Glomerular endothelial cell (primary cell): ENCODE measurements around the gene ADORA1. TPM values are rescaled to one million over a fixed set of nuclear protein-coding genes. Genes with fewer than 3 reads are reported as not detected.

Source experiments
- DNase-seq: peaks from one replicate; pipeline ENCODE4 v3.0.0-alpha.2; 2011; ENCODE audit warnings: low read depth, low spot score; ENCODE audit errors: extremely low read depth
- total RNA-seq: library from RNA; depleted of rRNA; stranded (reverse); fragments of >200 nt; gene quantifications from 2 replicates; pipeline ENCODE4 v1.2.3, GENCODE V29; 2015

ADORA1 gene
- total RNA-seq, 1 donor from 2014 or later: not detected

GRCh38 chr1:203170625-203171330 is 43.3 kb downstream of the ADORA1 start:
- no peak for DNase-seq

GRCh38 chr1:203171341-203172183 is 44.0 kb downstream of the ADORA1 start:
- no peak for DNase-seq

DNA sequence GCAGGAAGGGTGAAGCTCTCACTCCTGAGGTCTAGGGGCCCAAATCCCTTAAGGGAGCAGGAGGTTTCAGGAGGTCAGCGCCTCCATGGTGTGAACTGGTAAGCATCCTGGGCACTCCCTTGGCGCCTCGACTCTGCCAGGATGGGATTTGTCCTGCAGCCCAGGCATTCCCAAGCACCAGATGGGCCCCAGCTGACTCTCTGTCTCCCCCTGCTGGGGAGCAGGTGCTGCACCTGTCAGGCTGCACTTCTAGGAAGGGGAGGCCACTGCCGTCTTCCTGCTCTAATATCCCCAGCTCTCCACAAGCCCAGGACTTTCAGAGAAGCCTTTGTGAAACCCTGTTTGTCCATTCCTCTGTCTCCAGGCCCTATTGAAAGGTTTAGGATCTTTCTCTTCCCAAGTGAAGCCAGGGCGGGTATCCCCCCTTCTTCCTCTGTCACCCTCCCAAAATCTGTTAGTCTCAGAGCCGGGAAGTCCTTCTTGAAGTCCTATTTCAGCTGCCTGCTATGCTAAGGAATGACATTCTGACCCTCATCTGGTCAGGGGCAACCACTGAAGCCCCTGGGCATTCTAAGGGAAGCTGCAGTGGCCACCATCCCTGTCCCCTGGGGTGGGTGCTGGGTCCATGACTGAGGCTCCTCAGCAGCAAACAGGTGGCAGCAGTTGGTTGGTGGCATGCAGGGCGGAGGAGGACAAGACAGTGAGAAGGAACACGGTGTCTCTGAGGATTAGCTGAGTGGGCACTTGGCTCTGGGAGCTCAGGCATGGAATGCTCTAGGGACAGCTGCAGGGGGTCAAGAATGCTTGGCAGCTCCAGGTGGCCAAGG is 44.9 kb downstream of the ADORA1 start:
- DNase-seq: peak; percentile 10

DNA sequence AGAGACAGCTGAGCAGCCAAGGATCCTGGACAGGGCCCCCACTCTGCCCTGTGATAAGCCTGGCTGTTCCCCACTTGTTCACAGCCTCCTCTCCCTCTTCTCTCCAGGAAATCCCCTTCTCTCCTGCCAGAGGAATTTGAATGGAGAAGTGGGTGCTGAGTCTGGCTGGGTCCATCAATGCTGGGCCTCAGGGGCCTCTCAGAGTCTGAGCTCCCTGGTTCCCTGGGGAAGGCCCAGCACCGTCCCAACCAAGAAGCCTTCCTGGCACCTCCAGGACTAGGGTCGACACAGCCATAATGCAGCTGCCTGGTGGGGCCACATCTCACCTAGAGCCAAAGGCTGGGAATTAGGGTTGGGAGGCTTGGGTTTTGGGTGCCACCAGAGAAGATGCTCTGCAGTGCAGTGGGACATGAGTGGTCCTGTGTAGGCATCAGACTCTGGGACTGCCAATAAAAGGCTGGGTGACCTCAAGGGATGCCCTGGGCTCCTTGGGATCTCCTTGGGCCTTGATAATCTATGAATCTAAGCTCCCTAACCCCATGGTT is 45.6 kb downstream of the ADORA1 start:
- no peak for DNase-seq

- no peak for DNase-seq
Observed at GRCh38 chr1:203173566-203173965, 46.0 kb downstream of the ADORA1 start.

GRCh38 chr1:203174324-203174985 is 46.9 kb downstream of the ADORA1 start:
- no peak for DNase-seq

- no peak for DNase-seq
Observed at GRCh38 chr1:203175237-203175826, 47.8 kb downstream of the ADORA1 start, which contains the start of gene MYBPH. TSS of gene MYBPH (minus strand) at chr1:203175826. CDS start at chr1:203175755, 71 bp downstream.

DNA sequence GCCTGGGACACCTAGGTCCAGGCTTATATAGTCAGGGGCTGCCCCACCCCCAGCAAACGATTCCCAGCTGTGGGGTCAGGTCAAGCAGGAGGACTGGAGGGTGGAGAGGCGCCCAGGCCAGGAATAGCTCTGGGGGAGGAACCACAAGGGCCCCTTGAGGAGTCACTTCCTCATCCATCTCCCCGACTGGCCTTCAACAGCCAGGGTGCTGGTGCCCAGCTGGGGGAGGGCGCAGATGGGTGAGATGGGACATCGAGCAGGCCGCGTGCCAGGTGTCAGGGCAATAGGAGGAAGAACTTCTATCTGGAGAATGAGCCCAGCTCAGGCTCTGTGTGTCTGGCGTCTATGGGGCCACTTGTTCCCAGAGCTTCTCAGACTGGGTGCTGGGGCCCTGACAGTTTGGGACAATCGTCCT is 48.3 kb downstream of the ADORA1 start:
- no peak for DNase-seq

DNA sequence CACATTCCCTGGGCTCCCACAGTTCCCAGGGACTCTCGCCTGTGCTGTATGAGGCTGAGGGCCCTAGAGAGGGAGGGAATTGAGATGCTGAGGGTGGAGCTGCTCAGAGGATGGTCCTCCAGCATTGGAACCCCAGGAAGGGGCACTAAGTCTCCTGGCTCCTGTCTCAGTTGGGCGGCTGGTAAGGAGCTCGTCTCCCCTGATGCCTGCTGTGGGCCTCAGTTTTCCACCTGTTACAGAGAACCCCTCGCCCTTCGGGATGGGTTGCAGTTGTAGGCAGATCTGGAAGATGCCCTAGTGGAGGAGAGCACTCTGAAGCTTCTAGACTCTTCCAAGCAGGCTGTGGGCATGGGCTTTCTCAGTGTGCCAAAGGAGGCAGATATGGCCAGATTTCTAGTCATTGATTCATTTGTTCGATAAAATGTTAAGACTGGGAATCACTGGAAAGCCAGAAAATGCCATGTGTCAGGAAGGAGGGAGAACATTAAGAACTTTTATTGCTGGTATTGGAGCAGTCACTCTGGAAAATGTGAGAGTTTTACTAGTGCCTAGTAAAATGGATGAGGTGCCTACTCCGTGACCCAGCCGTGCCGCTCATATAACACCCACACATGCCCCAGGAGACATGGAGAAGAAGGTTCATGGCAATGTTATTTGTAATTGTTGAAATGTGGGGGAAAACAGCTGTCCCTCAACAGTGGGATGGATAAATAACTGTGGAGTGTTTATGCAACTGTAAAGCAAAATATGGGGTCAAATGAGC is 48.9 kb downstream of the ADORA1 start:
- no peak for DNase-seq

- no peak for DNase-seq
Observed at GRCh38 chr1:203177036-203177405, 49.5 kb downstream of the ADORA1 start.

GRCh38 chr1:203177470-203178039 is 50.0 kb downstream of the ADORA1 start:
- DNase-seq: no peak

DNA sequence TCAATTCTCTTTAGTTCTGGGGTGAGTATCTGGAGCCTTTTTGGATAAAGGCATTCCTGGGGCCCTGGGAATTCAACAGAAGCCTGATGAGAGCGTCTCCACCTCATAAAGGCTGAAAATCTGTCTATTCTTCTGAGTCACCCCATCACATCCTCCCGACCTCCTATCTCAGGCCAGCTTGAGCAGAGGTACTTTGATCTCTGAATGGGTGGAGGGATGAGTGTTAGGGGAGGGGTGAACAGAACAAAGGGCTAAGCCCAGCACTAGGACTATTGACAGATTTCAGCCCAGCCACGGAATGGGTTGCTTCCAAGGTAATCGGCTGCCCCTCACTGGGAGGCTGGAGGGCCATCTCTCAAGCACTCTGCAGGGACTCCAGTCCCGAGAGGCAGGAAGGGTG is 50.6 kb downstream of the ADORA1 start:
- DNase-seq: no peak

DNA sequence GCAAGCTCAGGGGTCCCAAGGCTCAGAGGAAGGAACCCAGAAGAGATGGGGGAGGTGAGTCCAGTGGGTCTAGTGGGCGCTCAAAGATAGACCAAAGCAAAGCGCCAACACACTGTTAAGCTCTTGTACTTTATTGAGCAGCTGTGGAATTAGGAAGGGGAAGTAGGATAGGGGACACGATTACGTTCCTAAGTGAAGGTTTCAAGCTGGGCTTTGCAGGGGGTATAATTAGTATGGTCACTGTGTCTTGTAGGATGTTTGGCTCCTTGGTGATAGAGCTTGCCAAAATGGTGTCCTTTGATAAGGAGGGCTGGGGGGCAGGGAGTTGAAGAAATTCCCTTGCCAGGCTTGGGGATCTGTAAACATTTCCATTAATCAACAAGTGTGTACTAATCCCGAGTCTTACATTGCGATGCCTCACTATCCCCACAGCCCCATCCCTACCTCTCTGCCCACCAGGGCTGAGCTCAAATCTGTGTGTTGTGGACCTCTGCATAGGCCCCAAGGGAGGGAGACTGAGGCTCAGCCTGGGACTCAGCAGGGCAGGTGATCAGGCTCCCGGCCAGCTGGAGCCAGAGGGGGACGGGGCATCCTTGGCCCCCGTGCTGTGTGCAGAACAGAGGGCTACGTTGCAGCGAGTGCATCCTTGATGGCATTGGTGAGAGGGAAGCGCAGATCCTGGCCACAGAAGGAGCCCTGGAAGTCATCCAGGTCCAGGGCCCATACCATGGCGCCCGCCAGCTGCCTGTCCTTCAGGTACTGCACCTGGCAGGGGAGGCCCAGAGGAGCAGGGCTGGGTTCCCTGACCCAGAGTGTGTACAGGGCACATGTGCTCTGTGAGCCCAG is 51.5 kb downstream of the ADORA1 start:
- no peak for DNase-seq

DNA sequence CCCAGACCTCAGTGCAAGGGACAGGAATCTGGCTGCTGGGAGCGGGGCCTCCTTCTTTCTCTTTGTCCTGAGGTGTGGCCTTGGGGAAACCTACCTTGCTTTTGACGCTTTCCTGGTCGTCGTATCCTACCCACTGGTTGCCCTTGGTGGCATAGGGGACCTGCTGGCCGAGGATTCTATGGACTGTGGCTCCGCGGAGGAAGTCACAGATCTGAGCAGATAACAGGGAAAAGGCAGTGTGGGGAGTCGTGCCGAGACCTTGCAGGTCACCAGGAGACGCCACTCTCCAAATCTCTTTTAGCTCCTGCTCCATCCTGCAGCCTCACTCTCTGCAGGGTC is 52.1 kb downstream of the ADORA1 start:
- DNase-seq: no peak

GRCh38 chr1:203180611-203181330 is 53.2 kb downstream of the ADORA1 start:
- no peak for DNase-seq

DNA sequence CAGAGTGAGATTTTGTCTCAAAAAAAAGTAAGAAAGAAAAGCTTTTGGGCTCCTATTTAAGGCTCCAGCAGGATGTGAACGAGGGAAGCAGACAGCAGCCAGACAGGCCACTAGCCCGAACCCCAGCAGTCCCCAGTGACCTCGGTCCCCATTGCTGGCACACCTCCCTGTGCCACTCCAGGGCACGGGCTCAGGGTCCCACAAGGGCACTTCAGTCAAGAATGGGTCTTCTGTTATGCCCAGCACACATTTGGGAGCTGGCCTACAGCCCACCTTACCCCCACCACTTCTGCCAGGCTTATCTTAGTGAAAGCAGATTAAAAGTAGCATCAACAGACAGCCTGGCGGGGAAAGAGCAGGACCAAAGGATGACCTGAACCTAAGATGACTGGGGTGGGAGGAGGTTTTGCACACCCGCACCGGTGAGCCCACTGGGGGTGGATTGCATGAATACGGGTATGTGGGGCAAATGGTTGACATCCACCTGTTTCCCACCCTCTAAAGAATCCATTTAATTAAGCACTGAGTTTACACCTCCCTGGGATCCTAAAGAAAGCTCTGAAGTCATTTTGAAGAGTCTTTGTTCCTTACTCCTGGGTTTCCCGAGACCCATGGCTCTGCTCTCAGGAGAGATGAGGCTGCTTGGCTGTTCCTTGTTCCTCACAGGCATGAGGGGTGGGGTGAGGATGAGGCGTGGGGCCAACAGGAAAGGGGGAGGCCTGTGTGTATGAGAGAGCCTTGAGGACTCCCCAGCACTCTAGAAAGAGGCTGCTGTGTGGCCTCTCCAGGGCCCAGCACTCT is 54.3 kb downstream of the ADORA1 start:
- no peak for DNase-seq
